CD4-positive, alpha-beta T cell treated with Interleukin-1 beta for 1 hour (primary cell): ENCODE data around the gene PYM1.
A peak's percentile ranks its signal among the peaks of the same experiment; 100 is the strongest.
"Not testable (repeated sequence)": the region's sequence is repeated elsewhere in the genome, so short reads cannot be mapped to it uniquely, and the experiment has no call there.

ENCODE experiments used
- DNase-seq, 2 donors: peaks; one replicate each; pipeline ENCODE4 v3.0.0-alpha.2; 2020 to 2022

PYM1 gene

DNA sequence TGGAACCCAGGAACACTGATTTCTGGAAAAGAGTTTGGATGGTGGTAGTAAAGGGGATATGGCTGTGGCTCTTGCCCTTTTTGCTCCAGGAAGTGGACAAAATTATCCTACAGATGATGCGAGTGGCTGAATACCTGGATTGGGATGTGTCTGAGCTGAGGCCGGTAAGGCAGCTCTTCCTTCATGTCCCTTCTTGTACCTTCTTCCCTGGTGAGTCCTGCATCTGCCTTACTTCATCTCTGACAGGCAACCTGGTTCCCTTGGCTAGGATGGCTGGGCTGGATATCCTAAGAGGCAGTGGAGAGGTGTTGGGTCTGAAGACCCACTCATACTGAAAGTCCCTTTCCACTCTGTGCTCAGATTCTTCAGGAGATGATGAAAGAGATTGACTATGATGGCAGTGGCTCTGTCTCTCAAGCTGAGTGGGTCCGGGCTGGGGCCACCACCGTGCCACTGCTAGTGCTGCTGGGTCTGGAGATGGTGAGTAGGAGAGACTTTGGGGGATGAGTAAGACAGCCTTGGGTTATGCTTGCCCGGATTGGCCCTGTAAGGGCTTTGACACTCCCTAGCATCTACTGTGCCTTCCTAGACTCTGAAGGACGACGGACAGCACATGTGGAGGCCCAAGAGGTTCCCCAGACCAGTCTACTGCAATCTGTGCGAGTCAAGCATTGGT is 11.3 kb upstream of the PYM1 start:
- DNase-seq: no peak

DNA sequence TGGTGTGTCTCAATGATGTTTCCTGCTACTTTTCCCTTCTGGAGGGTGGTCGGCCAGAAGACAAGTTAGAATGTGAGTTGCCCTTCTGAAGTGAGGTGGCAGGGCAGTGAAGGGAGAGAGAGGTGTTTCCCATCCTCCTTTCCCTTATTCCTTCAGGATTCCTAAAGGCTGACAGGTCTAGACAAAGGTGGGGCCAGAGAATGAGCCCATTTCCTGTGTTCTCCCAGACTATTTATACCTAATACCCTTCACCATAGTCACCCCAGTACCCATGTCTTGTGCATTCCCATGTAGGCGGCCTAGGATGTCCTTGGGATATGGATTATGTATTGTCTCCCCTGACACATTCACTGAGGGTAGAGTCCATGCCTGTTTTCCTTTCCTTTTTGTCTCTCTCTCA is 10.3 kb upstream of the PYM1 start:
- no peak for DNase-seq

DNA sequence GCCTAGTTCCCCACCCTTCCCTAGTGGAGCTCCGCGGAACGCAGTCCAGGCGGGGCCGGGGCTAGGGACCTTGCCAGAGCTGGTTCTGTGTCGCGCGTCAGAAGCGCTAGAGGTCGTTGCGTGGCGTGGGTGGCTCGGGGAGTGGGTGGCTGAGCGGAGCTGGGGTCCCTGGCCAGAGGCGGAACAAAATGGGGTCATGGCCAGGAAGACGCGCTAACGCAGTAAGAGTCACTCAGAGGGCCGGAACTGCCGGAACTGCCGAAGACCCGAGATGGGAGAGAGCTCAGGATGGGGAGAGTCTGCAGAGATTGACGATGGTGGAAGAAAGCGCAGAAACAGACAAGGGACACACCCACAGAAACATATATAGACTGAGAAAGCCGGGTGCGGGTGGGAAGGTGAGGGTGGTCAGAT is 8.1 kb upstream of the PYM1 start:
- peak in 1 of 2 donors; percentile 31 for DNase-seq

DNA sequence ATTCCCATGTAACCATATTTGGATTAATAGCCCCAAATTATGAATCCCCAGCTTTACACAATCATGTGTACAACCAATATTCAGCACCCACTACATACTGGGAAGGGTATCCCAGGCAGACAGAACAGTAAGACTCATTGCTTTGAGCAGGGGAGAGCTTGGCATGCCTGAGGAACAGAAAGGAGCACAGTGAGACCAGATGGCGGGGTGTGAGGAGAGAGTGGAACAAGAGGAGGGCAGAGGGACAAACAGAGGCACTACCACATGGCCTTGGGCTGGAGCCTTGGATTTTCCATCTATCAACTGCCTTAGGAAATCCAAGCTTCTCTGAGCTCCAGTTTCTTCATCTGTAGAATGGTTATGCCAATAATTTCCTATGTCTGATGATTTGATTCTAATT is 7.1 kb upstream of the PYM1 start:
- DNase-seq: no peak

DNA sequence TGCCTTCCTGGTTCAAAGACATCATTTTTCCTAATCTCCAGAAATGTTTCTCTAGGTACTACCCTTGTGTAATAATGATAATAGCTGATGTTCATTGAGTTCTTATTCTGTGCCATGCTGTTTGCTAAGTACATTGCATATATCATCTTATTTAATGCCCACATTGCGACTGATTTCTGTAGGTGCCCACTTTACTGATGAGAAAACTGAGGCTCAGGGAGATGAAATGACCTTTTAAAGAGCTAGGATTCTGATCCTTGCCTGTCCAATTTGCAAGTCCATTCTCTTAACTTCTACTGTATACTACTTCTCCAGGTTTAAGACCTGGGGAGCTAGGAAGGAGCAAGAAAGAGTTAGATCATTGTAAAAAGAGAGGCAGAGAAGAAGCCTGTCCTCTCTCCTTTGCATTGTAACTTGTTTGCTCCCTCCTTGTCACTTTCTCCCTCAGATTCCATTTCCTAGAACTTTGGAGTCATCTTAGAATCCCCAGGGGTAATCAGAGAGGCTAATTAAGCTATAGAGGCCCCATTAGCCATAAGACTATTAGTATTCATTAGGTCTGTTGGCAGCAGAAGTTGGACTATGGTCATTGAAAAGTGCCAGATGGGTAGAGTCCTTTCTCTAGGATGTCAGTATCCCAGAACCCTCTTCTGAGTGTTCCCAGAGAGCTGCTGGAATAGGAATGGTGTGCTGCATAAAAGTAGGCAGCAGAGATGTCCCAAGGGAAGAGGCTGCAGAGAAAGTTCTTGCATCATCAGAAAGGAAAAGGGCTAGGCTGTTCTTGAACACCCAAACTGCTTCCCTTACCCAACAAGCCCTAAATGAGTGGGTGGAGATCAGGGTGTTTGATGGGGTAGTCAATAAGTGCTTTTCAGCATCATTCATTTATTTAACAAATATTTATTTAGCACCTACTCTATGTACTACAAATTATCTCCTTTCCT is 6.4 kb upstream of the PYM1 start:
- DNase-seq: no peak

DNA sequence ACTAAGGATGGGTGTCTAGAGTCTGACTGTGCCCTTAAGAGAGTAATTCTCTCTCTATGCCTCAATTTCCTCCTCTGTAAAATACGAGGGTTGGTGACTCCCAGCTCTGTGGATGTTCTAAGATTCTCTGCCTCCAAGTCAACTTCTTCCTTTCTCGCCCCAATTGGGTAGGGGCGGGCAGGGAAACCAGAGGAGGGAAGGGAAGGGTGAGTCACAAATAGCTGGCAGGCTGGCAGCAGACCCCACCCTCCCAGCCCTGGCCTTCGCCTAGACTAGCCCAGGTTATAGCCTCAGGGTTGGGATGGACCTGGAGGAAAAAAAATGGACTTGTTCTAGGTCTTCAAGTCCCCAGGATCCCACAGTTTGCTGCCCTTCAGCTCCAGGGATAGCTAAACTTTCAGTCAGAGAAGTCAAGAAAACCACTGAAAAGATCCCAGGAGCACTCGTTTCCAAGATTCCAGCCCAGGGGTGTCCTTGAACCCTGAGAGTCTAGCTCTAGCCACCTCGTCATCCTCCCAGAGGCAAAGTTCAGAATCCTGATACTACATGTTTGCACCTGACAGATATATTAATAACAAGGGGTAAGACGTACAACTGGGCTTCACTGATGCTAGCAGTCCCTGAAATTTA is 5.6 kb upstream of the PYM1 start:
- DNase-seq: peak in 1 of 2 donors; percentile 46

DNA sequence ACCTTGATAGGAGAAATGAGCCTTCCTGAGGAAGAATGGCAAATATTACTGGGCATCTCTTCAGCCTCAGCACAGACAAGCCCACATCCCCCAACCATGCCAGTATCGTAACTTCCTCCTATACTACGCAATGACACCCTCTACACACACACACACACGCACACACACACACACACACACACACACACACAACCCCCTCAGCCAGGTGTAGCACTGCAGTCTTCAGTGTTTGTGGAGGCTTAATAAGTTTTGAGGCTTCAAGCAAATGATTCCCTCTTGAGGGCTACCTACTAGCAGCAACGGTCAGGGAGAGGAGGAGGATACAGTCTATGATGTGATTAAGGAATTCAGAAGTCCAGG is 4.8 kb upstream of the PYM1 start:
- DNase-seq: peak; percentile 75

DNA sequence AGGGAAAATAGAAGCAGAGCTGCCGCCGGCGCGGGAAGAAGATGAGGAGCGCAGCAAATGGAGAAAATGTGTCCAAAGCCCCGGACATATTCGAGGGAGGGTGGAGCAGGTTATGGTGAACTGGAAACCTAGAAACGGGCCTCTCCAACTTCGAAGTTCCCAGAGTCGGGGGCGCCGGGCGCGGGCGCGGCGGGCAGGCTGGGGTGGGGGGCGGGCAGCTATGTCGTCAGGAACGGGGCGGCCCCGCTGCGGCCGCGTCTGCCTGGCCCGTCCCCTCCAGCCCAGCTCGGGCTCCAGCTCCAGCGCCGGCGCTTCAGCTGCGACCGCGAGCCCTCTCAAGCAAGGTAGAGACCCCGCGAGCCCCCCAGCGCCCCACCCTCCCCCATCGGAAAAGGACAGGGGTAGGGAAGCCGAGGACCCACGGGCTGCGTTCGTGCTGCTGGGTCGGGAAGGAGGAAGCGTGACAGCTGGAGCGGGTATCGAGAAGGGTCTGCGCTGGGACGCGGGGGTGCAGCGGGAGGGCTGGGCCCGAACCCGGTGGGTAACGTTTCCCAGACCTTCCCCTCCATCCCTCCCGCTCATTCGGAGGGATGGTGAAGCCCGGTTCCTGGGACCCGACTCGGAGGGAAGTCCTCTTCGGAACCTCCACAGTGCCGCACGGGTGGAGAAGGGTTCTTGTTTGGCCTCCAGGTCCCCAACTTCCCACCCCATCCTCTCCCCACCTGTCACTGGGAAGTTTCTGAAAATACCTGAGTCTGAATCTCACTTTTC is 4.3 kb upstream of the PYM1 start:
- peak; percentile 27 to 44 for DNase-seq

DNA sequence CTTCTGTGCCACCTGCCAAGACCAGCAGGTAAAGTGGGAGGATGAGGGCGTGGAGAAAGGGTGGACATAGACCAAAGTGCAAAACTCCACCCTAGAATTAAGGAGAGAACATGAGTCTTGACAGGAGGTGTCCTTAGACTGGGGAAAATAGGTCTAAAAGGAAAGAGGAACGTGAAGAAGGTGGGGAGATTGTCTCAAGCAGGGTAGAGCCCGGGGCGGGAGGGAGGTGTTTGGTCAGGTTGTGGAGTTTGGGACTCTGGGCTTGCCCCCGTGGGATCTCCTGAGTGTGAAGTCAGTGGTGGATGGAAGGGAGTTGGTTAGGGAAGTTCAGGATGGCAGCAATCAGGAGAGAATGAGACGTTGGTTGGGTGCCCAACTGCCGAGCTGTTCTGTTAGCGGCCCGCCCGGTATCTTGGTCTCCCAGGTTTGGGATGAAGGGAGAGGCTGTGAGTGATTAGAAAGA is 3.7 kb upstream of the PYM1 start:
- no peak for DNase-seq

DNA sequence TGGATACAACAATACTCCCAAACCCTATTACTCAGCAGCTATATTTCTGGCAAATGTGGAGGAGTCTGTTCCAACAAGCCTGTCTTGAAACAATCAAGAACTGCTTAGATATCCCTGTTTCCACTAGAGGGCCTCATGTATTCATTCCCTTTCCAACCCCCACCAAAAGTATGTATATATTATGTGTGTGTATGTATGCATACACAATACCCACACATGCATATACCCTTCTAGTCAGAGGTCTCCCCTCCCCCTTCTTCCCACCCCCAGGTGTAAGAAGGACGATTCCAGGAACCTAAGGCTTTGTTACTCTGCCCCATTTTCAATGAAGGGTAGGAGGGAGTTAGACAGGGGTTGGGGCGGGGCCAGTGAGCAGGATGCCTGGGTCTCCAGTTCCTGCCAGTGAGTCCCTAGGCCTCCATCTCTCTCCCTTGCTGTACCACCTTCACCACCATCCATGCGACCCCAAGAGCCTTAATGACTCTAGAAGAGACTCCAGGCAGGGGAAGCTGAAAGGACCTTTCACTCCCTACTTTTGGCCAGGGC is 3.1 kb upstream of the PYM1 start, which contains the start of gene DGKA:
Gene DGKA (plus strand): TSS at position 392 of the 546 bp plus-strand sequence. CDS start 5,342 bp downstream, outside the sequence.
- peak; percentile 60 to 68 for DNase-seq

DNA sequence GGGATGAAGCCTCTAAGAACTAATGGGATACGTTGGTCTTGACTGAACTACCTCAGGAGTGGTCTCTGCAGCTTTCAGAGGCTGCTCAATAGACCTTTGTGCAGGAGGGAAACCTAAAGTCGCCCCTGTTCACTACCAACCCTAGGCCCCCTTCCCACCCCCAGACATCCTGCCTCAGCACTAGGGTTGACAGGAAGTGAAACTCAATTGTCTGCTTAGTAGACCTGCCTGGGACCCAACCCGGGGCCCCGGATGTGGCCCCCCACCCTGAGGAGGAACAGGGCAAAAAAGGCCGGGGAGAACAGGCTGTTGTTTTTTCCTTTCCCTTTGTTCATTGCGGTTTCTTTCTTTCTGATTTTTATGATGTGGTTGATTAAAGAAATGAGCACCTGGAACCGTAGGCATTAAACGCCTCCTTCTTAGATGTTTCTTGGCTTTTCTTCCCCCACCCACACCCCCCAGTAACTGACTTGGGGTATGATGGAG is 1.7 kb upstream of the PYM1 start:
- peak; percentile 88 to 89 for DNase-seq

DNA sequence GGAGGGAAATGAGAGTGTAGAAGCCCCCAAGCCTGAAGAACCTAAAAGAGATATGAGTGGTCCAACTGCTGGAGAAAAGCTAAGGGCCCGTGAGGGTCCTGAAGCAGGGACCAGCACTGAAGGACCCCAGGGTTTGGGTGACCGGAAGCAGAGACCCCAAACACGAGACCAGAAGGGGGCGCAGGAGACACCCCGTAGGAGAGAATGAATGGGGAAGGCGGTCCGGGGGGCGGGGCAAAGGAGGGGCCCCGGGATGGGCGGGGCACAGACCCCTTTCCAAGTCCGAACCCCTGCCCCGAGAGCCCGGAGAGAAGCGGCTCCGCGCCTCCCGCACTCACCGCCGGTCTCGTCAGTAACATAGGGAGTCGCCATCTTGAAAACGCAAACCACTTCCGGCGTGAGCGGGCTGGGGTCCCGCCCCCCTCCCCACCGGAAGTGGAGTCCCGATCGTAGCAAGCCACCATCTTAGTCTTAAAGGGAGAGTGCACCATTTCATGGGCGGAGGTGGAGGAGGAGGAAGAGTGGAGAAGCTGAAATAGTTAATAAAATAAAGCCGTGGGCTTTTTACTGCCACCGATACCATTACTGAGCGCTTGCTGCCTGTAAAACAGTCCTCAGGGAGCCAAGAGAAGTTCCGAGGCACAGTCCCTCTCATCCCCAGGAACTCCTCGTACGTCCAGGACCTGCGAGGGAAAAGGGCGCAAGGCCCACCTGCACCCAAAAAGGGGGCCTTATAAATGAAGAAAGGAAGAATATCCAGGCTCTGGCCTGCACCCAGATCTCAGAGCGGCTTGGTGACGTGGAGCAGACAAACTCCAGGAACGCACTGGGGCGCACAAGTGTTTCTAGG is 731 bp downstream of the PYM1 start:
- DNase-seq: peak; percentile 93

DNA sequence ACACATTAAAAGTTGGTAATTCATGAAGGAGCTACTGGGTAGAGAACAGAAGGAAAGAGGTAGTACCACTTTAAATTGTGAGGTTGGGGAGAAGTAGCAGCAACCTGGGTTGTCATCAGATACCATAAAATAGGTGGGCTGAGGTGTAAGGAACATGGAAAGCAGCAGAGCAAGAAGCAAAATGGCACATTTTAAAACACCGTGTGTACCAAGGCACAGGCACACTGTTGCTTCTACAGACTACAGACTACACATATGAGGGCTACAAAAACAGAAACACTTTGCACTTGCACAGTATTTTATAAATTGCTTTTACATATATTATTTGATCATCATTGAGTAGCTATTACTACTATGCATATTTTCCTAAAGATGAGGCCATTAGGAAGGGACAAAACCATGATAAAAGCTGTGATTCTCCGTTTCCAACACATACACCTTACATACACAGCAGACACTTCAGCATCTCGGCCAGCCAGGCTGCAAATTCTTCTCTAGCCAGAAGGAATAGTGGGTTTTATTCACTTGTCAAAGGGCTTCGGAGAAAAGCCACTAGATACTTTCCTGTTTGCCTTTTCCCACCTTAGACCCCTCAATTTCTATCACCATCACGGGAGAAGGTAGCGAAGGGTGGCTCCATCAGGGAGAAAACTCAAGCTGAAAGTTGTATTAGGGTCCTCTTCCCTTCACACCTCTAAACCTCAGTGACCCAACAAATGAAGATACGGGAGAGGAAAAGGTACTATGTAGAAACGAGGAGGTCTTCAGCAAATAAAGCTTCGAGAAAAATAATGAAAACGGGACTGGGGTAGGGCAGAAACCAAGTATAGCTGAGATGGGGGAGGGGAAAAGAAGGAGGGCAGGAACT is 1.6 kb downstream of the PYM1 start:
- no peak for DNase-seq

DNA sequence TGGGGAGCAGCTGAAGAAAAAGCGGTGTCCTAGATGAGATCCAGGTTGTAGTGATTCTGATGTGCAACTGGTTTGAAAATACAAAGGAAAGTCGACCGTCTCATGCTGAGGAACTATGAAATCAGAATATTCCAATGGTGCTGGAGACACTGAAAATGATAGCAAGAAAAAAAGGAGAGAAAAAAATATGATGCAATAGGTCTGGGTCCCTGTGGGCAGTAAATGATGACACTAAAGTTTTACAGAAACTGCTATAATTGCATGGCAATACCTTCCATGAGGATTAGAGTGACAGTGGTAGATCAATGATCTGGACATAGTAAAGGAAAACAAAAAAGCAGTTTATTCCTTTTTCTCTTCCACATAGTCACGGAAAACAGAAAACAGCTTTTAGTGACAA is 2.3 kb downstream of the PYM1 start:
- DNase-seq: no peak

DNA sequence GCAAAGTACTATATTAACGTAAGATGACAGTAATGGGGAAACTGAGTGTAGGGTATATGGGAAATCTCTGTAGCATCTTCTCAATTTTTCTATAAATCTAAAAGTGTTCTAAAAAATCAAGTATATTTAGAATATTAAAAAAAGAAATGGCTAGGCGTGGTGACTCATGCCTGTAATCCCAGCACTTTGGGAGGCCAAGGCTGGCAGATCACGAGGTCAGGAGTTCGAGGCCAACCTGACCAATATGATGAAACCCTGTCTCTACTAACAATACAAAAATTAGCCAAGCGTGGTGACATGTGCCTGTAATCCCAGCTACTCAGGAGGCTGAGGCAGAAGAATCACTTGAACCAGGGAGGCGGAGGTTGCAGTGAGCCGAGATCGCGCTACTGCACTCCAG is 4.0 kb downstream of the PYM1 start:
- not testable (repeated sequence) for DNase-seq

DNA sequence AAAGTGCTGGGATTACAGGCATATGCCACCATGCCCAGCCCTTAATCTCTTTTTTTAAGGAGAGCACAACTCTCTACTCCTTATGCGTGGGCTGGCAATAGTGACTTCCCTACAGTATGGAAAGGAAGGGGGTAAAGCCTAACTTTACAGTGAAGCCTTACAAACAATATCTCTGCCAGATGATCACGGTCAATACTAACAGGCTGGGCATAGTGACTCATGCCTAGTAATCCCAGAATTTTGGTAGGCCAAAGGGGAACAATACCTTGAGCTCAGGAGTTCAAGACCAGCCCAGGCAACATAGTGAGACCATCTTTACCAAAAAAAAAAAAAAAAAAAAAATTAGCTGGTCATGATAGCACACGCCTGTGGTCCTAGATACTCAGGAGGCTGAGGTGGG is 5.6 kb downstream of the PYM1 start:
- no peak for DNase-seq

DNA sequence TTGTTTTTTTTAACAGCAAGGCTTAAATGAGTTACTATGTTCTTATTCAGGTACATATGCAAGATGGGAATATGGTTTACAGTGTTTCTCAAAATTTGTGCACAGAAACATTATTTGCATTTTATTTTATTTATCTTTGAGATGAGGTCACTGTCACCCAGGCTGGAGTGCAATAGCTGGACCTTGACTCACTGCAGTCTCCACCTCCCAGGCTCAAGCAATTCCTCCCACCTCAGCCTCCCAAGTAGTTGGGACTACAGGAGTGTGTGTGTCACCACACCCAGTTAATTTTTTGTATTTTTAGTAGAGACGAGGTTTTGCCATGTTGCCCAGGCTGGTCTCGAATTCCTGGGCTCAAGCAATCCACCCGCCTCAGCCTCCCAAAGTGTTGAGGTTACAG is 8.7 kb downstream of the PYM1 start:
- not testable (repeated sequence) for DNase-seq

DNA sequence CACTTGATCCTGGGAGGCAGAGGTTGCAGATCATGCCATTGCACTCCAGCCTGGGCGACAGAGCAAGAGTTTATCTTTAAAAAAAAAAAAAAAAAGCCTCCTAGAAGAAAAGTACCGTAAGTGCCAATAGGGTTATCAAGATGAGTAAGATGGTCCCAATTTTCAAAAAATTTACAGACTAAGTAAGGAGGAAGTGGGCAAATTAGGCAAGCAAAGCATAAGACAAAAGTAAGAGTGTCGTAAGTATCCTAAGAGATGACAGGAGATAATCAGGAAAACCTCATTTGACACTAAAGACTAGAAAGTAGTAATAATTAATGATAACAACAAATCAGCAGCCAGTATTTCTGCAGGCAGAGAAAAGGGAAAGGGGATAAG is 12.2 kb downstream of the PYM1 start:
- no peak for DNase-seq

DNA sequence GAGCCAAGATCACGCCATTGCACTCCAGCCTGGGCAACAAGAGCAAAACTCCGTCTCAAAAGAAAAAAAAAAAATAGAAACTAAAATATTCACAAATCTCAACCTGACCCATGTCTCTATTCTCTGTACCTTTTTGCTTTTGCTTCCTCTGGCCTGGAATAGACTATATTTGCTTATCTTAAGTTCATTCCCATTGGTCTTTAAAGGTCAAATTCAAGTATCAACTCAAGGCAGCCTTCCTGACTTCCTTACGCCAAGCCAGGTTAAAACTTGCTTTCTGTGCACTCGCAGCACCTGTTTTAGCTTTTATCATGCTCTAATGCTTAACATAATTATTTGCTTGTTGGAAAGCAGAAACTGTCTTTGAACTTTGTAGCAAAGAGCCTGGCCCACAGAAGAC is 14.8 kb downstream of the PYM1 start:
- DNase-seq: no peak

DNA sequence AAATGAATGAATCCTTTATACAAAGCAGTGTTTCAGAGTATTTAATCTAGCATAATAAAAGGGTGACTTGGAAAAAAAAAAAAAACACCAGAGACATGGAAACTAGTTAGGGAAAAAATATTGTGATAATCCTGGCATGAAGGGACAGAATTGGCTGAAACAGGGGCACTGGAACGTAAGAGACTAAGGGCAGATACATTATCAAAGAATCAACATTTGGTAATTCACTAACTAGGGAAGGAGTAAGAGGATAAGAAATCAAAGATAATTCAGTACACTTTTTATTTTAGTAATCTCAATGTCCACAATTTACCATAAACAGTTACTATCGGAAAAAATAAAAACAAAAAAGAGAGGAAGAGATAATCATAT is 18.2 kb downstream of the PYM1 start:
- DNase-seq: no peak
